ENCODE results near the gene KIAA1217.

KIAA1217 gene

GRCh38 chr10:24408365-24408764 is 199.4 kb downstream of the KIAA1217 start:
- H3K27ac ChIP-seq (ENCODE audit: low read depth, low read length), result no peak overlapping the region
- H3K9me2 ChIP-seq (replicated peaks; ENCODE audit: insufficient read depth, low read length), result no peaks in the 10 kb centered on the region
- H4K20me1 ChIP-seq (ENCODE audit: low read depth, low read length), result no peaks in the 10 kb centered on the region
- H3K27me3 ChIP-seq (ENCODE audit: low read length), result no peaks in the 10 kb centered on the region
- no peaks in the 10 kb centered on the region for H3F3A ChIP-seq (ENCODE audit: insufficient read depth)
- TF ChIP-seq CTCF (IDR thresholded peaks at IDR 0.05; ENCODE audit: insufficient read depth, low read length, poor library complexity, severe bottlenecking) (no peak), EZH2phosphoT487 (conservative IDR thresholded peaks at IDR 0.05; ENCODE audit: low read length) (no peak)
- no peaks in the 10 kb centered on the region for H3K9me3 ChIP-seq (ENCODE audit: insufficient read depth, low read length)
- no peaks in the 10 kb centered on the region for H3K79me2 ChIP-seq (ENCODE audit: insufficient read depth, low read length)
- H2AFZ ChIP-seq (ENCODE audit: low read depth, low read length, severe bottlenecking), result no peak overlapping the region
- H3K9ac ChIP-seq (ENCODE audit: low read length), result no peak overlapping the region
- H3K36me3 ChIP-seq (ENCODE audit: low read length), result no peaks in the 10 kb centered on the region
- no peak overlapping the region for H3K4me2 ChIP-seq (ENCODE audit: low read depth, low read length, poor library complexity, severe bottlenecking)
- no peak overlapping the region for H3K4me3 ChIP-seq (ENCODE audit: insufficient read depth, low read length, poor library complexity, severe bottlenecking)

GRCh38 chr10:24414597-24414996 is 205.7 kb downstream of the KIAA1217 start:
- TF ChIP-seq CTCF (IDR thresholded peaks at IDR 0.05; ENCODE audit: insufficient read depth, low read length, poor library complexity, severe bottlenecking), result no peak
- TF ChIP-seq EZH2phosphoT487 (conservative IDR thresholded peaks at IDR 0.05; ENCODE audit: low read length), result no peak
- Histone ChIP-seq H3K4me2 (ENCODE audit: low read depth, low read length, poor library complexity, severe bottlenecking) (no peak overlapping the region), H4K20me1 (ENCODE audit: low read depth, low read length) (no peaks in the 10 kb centered on the region), H3K27me3 (ENCODE audit: low read length) (no peaks in the 10 kb centered on the region), H3K27ac (ENCODE audit: low read depth, low read length) (no peak overlapping the region), H3K36me3 (ENCODE audit: low read length) (no peaks in the 10 kb centered on the region), H2AFZ (ENCODE audit: low read depth, low read length, severe bottlenecking) (no peak overlapping the region), H3K4me3 (ENCODE audit: insufficient read depth, low read length, poor library complexity, severe bottlenecking) (no peak overlapping the region), H3K9me2 (replicated peaks; ENCODE audit: insufficient read depth, low read length) (no peaks in the 10 kb centered on the region), H3K79me2 (ENCODE audit: insufficient read depth, low read length) (no peaks in the 10 kb centered on the region), H3K9ac (ENCODE audit: low read length) (no peak overlapping the region), H3K9me3 (ENCODE audit: insufficient read depth, low read length) (no peaks in the 10 kb centered on the region; the same call in 1 of the 2 replicates), H3F3A (ENCODE audit: insufficient read depth) (no peaks in the 10 kb centered on the region)

- no peaks in the 10 kb centered on the region for H3K9me2 ChIP-seq (replicated peaks; ENCODE audit: insufficient read depth, low read length)
Measured at GRCh38 chr10:24415455-24416125, 206.7 kb downstream of the KIAA1217 start.

More at GRCh38 chr10:24415455-24416125, 206.7 kb downstream of the KIAA1217 start:
- H3F3A ChIP-seq (ENCODE audit: insufficient read depth), result no peaks in the 10 kb centered on the region
- H3K9ac ChIP-seq (ENCODE audit: low read length), result no peak overlapping the region
- no peak overlapping the region for H3K27ac ChIP-seq (ENCODE audit: low read depth, low read length)
- no peaks in the 10 kb centered on the region for H3K27me3 ChIP-seq (ENCODE audit: low read length)
- no peaks in the 10 kb centered on the region for H3K36me3 ChIP-seq (ENCODE audit: low read length)
- no peaks in the 10 kb centered on the region; the same call in 1 of the 2 replicates for H3K9me3 ChIP-seq (ENCODE audit: insufficient read depth, low read length)
- no peak overlapping the region for H3K4me2 ChIP-seq (ENCODE audit: low read depth, low read length, poor library complexity, severe bottlenecking)
- no peaks in the 10 kb centered on the region for H4K20me1 ChIP-seq (ENCODE audit: low read depth, low read length)
- H3K79me2 ChIP-seq (ENCODE audit: insufficient read depth, low read length), result no peaks in the 10 kb centered on the region
- H2AFZ ChIP-seq (ENCODE audit: low read depth, low read length, severe bottlenecking), result no peak overlapping the region
- no peak for TF ChIP-seq EZH2phosphoT487 (conservative IDR thresholded peaks at IDR 0.05; ENCODE audit: low read length)
- TF ChIP-seq CTCF (IDR thresholded peaks at IDR 0.05; ENCODE audit: insufficient read depth, low read length, poor library complexity, severe bottlenecking), result no peak
- H3K4me3 ChIP-seq (ENCODE audit: insufficient read depth, low read length, poor library complexity, severe bottlenecking), result no peak overlapping the region
